Fibroblast of villous mesenchyme (primary cell): ENCODE measurements around the gene NOC4L. TPM values are rescaled to one million over a fixed set of nuclear protein-coding genes. Genes with fewer than 3 reads are reported as not detected.
"Not testable (repeated sequence)": the region's sequence is repeated elsewhere in the genome, so short reads cannot be mapped to it uniquely, and the experiment has no call there.

Experiments used
- DNase-seq: peaks from one replicate; pipeline ENCODE4 v3.0.0-alpha.2; 2010; ENCODE audit warnings: low read depth
- H3K4me3 ChIP-seq: 2 replicates; pipeline ENCODE4 v1.5.1; 2011; ENCODE audit warnings: low read depth, mild to moderate bottlenecking, low read length
- total RNA-seq: library from RNA; depleted of rRNA; stranded (reverse); fragments of >200 nt; gene quantifications from 2 replicates; pipeline ENCODE4 v1.2.3, GENCODE V29; 2012
- TF ChIP-seq, protein P1 (sequence below): IDR thresholded peaks from 2 replicates; pipeline ENCODE4 v1.5.1; 2012; ENCODE audit warnings: low read depth, mild to moderate bottlenecking, low read length; ENCODE audit not compliant: insufficient read depth

Gene NOC4L
- total RNA-seq, 1 donor = 12.1 TPM

- no peak overlapping the region for H3K4me3 ChIP-seq
- TF ChIP-seq, protein P1, sequence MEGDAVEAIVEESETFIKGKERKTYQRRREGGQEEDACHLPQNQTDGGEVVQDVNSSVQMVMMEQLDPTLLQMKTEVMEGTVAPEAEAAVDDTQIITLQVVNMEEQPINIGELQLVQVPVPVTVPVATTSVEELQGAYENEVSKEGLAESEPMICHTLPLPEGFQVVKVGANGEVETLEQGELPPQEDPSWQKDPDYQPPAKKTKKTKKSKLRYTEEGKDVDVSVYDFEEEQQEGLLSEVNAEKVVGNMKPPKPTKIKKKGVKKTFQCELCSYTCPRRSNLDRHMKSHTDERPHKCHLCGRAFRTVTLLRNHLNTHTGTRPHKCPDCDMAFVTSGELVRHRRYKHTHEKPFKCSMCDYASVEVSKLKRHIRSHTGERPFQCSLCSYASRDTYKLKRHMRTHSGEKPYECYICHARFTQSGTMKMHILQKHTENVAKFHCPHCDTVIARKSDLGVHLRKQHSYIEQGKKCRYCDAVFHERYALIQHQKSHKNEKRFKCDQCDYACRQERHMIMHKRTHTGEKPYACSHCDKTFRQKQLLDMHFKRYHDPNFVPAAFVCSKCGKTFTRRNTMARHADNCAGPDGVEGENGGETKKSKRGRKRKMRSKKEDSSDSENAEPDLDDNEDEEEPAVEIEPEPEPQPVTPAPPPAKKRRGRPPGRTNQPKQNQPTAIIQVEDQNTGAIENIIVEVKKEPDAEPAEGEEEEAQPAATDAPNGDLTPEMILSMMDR = no peak
- DNase-seq = no peak
Measured at GRCh38 chr12:132147423-132148367, 3.4 kb downstream of the NOC4L start.

- TF ChIP-seq, protein P1 = no peak
- no peak overlapping the region for H3K4me3 ChIP-seq
- no peak for DNase-seq
Measured at GRCh38 chr12:132148368-132149045, 4.2 kb downstream of the NOC4L start.

GRCh38 chr12:132149526-132149925 is 5.3 kb downstream of the NOC4L start:
- H3K4me3 ChIP-seq = not testable (repeated sequence)

GRCh38 chr12:132150780-132151144 is 6.5 kb downstream of the NOC4L start:
- no peak for DNase-seq
- TF ChIP-seq, protein P1 = no peak
- no peak overlapping the region for H3K4me3 ChIP-seq

More at GRCh38 chr12:132149526-132149925, 5.3 kb downstream of the NOC4L start:
- not testable (repeated sequence) for DNase-seq

DNA sequence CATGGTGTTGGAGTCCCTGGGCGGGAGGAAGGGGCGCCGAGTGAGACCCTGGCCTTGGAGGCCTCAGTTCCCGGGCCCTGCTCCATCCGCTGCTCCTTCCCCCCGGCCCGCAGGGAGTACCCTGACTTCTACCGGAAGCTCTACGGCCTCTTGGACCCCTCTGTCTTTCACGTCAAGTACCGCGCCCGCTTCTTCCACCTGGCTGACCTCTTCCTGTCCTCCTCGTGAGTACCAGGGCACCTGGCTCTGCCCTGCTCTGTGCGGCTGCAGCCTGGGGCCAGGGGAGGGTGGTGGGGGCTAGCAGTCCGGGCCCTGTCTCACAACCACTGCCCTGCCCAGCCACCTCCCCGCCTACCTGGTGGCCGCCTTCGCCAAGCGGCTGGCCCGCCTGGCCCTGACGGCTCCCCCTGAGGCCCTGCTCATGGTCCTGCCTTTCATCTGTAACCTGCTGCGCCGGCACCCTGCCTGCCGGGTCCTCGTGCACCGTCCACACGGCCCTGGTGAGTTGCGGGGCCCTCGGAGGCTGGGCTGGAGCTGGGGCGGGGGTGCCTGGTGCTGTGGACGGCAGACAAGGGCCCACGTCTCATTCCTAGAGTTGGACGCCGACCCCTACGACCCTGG is 7.0 kb downstream of the NOC4L start:
- no peak overlapping the region for H3K4me3 ChIP-seq
- no peak for DNase-seq
- TF ChIP-seq, protein P1 = no peak

GRCh38 chr12:132151766-132152410 is 7.6 kb downstream of the NOC4L start:
- TF ChIP-seq, protein P1 = no peak
- DNase-seq = no peak
- H3K4me3 ChIP-seq = no peak overlapping the region
